Muscle layer of duodenum (tissue), 2 donors: Measurements from ENCODE around the gene FAM120B.

Experiments used
- H3K27ac ChIP-seq: one replicate; pipeline ENCODE4 v1.7.0; 2013; ENCODE audit warnings: mild to moderate bottlenecking, low read length
- H3K27me3 ChIP-seq: one replicate; pipeline ENCODE4 v1.7.0; 2013; ENCODE audit warnings: low read depth, mild to moderate bottlenecking, control low read depth, low read length
- H3K36me3 ChIP-seq, 2 donors: one replicate each; pipeline ENCODE4 v1.7.0; 2013; ENCODE audit warnings: low read length in 2 of 2, control low read depth in 1 of 2, mild to moderate bottlenecking in 1 of 2; ENCODE audit not compliant: insufficient read depth in 2 of 2, control insufficient read depth in 1 of 2
- H3K4me1 ChIP-seq, 2 donors: one replicate each; pipeline ENCODE4 v1.7.0; 2013; ENCODE audit warnings: low read length in 2 of 2, mild to moderate bottlenecking in 2 of 2, control low read depth in 1 of 2, moderate library complexity in 1 of 2; ENCODE audit not compliant: insufficient read depth in 2 of 2, control insufficient read depth in 1 of 2
- H3K4me3 ChIP-seq, 2 donors: one replicate each; pipeline ENCODE4 v1.7.0; 2013; ENCODE audit warnings: low read length in 2 of 2, low read depth in 1 of 2, mild to moderate bottlenecking in 1 of 2
- H3K9me3 ChIP-seq, 2 donors: one replicate each; pipeline ENCODE4 v1.7.0; 2013; ENCODE audit warnings: low read length in 2 of 2, control low read depth in 1 of 2, mild to moderate bottlenecking in 1 of 2; ENCODE audit not compliant: control insufficient read depth in 1 of 2
- donor health status: healthy.

Gene FAM120B

DNA sequence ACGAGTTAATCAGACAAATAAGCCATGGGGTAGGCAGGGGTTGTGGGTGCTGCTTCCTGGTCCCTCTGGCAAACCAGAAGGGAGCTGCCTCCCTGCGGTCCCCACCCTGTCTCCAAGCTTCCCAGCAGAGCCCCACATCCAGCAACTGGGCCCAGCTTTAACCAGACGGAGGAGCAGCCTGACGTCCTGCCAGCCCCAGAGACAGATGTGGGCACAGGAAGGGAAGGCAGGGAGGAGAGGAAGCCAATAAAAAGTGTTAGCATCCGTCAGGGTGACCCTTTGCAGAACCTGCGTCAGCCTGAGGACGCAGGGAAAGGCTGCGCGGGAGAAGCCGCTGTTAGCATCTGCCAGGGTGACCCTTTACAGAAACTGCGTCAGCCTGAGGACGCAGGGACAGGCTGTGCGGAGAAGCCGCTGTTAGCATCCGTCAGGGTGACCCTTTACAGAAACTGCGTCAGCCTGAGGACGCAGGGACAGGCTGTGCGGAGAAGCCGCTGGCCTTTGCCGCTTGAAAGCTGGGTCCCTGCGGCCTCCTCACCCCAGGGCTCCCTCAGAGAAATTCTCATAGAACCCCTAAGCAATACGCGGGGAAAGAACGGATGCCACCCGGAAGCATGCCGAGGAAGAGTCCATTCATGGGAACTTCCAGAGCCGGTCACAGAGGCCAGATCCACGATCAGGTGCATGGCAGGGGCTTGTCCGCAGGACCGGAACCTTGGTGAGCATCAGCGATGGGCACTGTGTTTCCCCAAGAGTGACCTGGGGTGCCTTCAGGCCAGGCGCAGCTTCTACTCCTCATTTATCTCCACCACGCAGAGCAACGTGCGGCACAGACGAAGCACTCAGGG is 31.6 kb upstream of the FAM120B start:
- no peaks in the 10 kb centered on the region for H3K27me3 ChIP-seq
- H3K4me3 ChIP-seq, result no peak overlapping the region
- H3K36me3 ChIP-seq, result no peaks in the 10 kb centered on the region
- H3K4me1 ChIP-seq, result peaks cover 0 to 4% of the 10 kb centered on the region in 2 donors
- H3K9me3 ChIP-seq, result no peaks in the 10 kb centered on the region
- H3K27ac ChIP-seq, result no peak overlapping the region

DNA sequence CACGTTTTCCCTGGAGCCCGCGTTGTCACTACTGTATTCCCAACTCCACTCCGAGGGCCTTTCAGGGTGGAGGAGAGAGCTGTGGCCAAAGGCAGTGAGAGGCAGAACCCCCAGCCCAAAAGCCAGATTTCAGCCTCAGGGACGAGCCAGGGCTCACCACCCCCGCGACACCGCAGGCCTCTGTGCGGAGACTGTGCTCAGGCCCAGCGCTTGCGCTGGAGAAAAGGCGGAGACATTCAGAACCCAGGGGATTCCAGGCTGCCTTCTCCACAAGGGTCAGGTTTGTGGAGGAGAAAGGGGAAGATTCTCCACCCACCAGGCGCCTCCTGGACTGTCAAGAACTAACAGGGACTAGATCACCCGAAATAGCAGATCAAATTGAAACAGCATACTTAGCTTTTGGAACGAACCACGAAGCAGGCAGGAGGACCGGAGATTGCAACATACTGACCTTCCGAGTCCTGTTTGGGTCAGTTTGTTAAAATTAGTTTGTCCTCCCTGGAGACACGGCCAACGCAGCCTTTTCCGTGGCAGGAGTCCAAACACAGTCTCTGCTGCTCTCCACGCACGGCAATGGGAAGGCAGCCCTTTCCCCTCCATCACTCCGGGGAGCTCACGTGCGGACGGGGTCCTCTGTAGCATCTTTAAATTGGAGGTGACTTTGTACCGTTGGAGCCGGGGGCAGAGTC is 30.0 kb upstream of the FAM120B start:
- H3K27ac ChIP-seq, result no peak overlapping the region
- H3K4me1 ChIP-seq, result peaks cover 0 to 4% of the 10 kb centered on the region in 2 donors
- H3K9me3 ChIP-seq, result no peaks in the 10 kb centered on the region
- no peaks in the 10 kb centered on the region for H3K36me3 ChIP-seq
- H3K27me3 ChIP-seq, result no peaks in the 10 kb centered on the region
- no peak overlapping the region for H3K4me3 ChIP-seq

DNA sequence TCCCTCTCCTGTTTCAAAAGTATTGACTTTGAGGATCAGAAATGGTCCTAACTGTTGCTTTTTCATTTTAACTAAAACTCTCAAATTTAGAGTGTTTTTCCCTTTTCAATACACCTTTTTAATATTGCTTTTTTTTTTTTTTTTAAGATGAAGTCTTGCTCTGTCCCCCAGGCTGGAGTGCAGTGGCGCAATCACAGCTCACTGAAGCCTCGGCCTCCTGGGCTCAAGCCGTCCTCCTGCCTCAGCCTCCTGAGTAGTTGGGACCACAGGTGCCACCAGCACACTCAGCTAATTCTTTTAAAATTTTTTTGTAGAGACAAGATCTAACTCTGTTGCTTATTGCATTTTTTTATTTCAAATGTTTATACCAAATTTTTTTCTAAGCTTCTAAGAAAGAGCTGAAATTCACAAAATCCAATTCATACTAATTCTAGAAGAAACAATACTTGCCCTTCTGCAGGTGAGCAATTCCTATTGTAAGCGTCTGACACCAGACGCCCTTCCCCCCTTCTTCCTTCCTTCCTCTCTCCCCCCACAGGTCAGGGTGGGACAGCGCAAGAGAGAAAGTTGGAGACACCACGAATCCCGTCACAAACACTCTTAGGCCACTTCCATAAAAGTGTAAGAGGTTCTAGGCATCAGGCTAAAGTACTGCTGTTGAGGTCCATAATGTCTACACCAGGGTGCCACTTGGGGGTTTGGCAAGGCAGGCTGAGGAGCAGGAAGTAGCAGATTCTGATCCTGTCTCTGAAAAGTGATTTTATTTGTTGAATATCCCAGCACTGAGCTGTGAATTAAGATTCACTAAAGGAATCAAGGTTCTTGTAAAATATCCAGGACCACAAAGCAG is 28.4 kb upstream of the FAM120B start:
- Histone ChIP-seq H3K4me3 (no peak overlapping the region), H3K36me3 (peaks cover 0 to 2% of the 10 kb centered on the region in 2 donors), H3K27me3 (no peaks in the 10 kb centered on the region), H3K4me1 (peaks cover 0 to 4% of the 10 kb centered on the region in 2 donors), H3K27ac (no peak overlapping the region), H3K9me3 (no peaks in the 10 kb centered on the region)

DNA sequence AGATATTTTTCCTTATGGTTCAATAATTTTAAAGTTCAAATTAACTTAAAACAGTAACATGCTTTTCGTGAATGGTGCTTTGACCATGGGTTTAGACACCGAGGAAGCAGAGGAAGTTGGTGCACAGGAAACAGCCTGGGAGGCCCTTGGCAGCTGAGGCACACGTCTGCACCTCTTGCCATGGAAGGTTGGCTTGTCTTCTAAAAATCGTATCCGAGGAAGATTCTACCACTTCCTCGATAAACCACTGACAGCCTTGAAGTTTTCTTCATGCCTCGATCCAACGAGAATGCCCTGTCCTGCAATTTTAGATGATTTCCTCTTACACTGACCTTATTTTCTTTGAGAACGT is 27.8 kb upstream of the FAM120B start:
- Histone ChIP-seq H3K36me3 (peaks cover 0 to 3% of the 10 kb centered on the region in 2 donors), H3K9me3 (no peaks in the 10 kb centered on the region), H3K27ac (no peak overlapping the region), H3K4me1 (peaks cover 0 to 4% of the 10 kb centered on the region in 2 donors), H3K27me3 (no peaks in the 10 kb centered on the region), H3K4me3 (no peak overlapping the region)

DNA sequence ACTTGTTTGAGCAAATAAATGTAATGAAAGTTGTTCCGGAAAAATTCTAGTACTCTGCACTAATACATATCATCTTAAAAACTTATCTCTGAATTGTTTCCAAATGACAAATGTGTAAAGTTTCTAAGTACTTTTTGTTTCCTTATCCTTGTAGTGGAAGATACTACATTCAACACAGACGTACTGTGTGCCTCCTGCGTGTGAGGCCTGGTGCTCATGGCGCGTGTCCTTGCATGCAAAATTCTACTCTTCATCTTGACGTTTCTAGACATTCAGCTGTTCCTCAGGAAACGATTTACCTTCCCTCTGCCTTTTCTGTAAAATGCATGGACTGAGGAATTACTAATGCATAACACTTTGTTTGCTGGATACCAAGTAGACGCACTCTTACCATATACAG is 27.1 kb upstream of the FAM120B start:
- H3K9me3 ChIP-seq, result no peaks in the 10 kb centered on the region
- H3K27me3 ChIP-seq, result no peaks in the 10 kb centered on the region
- H3K4me3 ChIP-seq, result no peak overlapping the region
- H3K36me3 ChIP-seq, result peaks cover 0 to 3% of the 10 kb centered on the region in 2 donors
- no peak overlapping the region for H3K27ac ChIP-seq
- H3K4me1 ChIP-seq, result peaks cover 0 to 4% of the 10 kb centered on the region in 2 donors

DNA sequence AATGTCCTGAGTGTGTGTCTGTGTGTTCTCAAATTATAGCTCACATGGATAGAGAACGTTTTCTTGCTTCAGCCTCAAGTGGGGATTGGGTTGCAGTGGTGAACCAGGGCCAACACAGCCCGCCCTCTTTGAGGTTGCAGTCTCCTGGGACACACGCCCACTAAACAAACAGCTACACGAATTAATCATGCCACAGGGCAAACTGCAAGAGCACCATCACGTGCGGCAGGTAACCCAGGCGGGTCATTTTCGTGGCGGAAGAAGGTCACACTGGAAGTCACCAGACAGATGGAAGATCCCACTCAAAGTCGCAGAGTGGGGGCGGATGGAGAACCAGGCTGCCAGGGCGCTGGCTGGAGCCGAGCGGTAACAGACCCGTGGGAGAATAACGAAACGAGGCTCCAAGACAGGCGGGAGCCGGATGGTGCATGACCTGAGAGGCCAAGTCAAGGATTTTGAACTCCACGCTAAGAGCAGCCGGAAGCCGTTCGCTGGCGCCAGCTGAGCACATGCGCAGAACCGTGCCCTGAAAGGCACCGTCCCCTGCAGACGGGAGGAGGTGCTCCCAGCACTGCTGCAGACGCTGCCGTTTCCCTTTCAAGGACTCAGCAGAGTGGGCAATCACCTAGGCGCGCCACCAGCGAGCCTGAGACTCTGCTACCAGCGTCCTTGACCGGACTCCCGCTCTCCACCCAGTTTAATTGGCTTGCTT is 26.4 kb upstream of the FAM120B start:
- H3K27ac ChIP-seq, result peak overlapping the region; percentile 58
- H3K4me3 ChIP-seq, result peak overlapping the region; percentile 51 to 85
- peaks cover 0 to 4% of the 10 kb centered on the region in 2 donors for H3K4me1 ChIP-seq
- H3K9me3 ChIP-seq, result no peaks in the 10 kb centered on the region
- H3K36me3 ChIP-seq, result peaks cover 0 to 8% of the 10 kb centered on the region in 2 donors
- H3K27me3 ChIP-seq, result no peaks in the 10 kb centered on the region

DNA sequence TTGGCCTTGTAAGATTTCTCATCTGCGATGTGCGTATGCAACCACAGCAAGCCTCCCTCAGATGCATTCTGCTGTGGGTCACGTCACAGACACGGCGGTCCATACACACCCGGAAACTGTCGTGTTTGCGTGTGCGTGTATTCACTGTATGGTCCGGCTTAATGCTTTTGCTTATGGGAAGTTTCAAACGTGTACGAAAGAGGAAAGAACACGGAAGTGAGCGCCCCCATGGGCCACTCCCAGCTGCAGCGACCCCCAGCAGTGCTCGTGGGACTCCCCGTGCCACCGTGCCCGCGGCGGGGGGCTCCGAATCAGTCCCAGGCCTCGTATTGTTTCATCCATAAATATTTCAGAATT is 25.9 kb upstream of the FAM120B start:
- H3K9me3 ChIP-seq, result no peaks in the 10 kb centered on the region
- no peaks in the 10 kb centered on the region for H3K27me3 ChIP-seq
- peak overlapping the region; percentile 51 to 85 for H3K4me3 ChIP-seq
- peak overlapping the region; percentile 58 for H3K27ac ChIP-seq
- peaks cover 0 to 4% of the 10 kb centered on the region in 2 donors for H3K4me1 ChIP-seq
- H3K36me3 ChIP-seq, result peaks cover 0 to 8% of the 10 kb centered on the region in 2 donors

DNA sequence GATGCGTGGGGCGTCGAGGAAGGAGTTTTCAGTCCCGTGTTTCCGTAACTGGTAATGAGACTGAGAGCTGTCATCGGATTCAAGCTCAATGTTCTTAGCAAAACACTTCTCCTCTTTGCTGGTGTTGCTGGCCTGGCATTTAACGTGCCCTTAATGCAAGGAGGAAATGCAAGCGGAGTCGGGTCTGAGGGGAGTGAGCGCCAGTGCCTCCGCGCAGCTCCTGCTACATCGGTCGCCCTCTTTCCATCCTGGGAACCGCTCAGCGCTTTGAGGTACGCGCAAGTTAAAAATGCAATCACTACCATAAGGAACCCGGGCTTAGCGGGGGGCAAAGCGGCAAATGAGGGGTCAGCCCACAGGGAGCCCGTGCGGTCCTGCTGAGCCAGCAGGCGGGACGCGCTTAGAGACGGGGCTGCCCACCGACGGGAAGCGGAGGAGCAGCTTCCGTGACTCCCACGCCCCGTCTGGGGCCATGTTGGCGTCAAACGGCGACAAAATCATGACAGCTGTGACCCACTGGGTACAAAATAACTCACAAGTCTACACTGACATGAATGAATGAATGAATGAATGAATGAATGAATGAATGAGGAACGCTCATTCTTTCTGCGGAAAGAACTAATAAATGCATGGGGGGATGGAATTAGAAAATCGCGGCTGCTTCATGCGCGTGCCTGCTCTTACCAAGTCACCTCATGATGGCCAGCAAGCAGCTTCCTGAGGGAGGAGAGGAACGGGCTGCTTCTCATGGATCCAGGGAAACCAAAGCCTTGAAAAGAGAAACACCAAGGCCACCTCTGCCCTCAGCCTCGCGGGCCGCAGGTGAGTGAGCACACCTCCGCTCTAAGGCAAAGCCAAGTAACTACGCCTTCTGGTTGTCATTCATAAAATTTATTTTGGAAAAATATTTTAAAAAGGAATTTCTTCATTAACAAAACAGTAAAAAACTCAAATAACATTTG is 24.9 kb upstream of the FAM120B start:
- peaks cover 0 to 8% of the 10 kb centered on the region in 2 donors for H3K36me3 ChIP-seq
- H3K27me3 ChIP-seq, result peaks cover 5% of the 10 kb centered on the region
- no peaks in the 10 kb centered on the region for H3K9me3 ChIP-seq
- no peaks in the 10 kb centered on the region for H3K4me1 ChIP-seq
- H3K4me3 ChIP-seq, result no peak overlapping the region
- H3K27ac ChIP-seq, result no peak overlapping the region

DNA sequence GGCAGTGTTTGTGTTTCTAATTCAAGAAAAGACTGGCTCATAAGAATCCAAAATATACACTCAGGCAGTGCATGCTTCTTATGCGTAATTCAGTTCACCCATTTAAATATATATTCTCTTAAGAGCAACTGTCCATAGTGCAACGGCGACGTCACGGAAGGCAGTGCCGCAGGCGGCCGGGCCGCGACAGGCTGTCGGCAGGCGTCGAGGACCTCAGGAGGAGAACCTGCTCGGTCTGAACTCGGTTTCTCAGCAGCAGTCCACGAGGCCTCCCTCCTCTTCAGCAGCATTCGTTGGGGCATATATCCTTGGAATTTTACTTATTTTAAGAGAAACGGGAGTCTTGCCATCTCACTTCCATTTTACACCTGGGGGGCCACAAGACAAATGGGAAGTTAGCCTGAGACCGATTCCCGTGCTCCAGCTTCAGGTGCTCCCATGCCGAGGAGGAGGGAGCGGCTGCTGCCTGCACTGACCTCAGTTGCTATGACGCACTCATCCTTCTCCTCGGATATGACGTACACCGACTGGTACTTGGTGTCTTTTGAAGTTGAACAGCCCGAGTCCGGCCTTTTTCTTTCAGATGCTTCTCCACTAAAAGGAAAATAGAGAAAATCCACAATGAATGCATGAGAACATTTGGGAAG is 23.9 kb upstream of the FAM120B start:
- Histone ChIP-seq H3K4me3 (no peak overlapping the region), H3K36me3 (peaks cover 0 to 8% of the 10 kb centered on the region in 2 donors), H3K27me3 (peaks cover 9% of the 10 kb centered on the region), H3K9me3 (no peaks in the 10 kb centered on the region), H3K4me1 (no peaks in the 10 kb centered on the region), H3K27ac (no peak overlapping the region)
